ENCODE results near the gene FBXL15. TPM values are rescaled to one million over a fixed set of nuclear protein-coding genes. Genes with fewer than 3 reads are reported as not detected.

The FBXL15 gene
- total RNA-seq, 2 donors from 2014 or later: 9.7 to 11.4 TPM

DNA sequence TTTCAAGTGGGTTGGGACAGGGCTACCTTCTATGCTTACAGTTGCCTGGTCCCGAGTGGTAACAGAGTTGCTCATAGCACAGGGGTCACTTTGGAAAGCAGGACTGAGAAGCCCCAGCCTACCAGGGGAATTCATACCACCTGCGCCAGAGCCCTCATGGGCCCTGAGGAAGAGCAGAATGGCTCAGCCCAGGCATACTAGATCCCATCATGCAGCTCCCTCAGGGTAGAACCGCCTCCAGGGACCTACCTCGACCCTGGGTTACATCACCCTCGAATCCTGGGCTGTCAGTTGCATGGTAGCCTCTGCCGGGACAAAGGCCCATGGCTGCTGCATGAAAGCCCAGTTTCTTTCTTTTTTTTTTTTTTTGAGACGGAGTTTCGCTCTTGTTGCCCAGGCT lies 8.8 kb downstream of the FBXL15 start:
- H3K27me3 ChIP-seq (ENCODE audit: control insufficient read depth, insufficient read depth, low read length, poor library complexity, severe bottlenecking): peaks cover 13% of the 10 kb centered on the region
- H3K27ac Mint-ChIP-seq: no peak overlapping the region
- H3K9me3 Mint-ChIP-seq: no peaks in the 10 kb centered on the region
- no peak for TF ChIP-seq CTCF (conservative IDR thresholded peaks at IDR 0.05)
- no peak overlapping the region for H3K4me3 Mint-ChIP-seq
- H3K36me3 Mint-ChIP-seq (ENCODE audit: low read depth): peaks cover 5% of the 10 kb centered on the region
- H3K36me3 ChIP-seq (ENCODE audit: control insufficient read depth, insufficient read depth, low read length): peaks cover 7% of the 10 kb centered on the region
- no peak overlapping the region for H3K27ac ChIP-seq (ENCODE audit: low read depth, low read length)
- H3K9ac ChIP-seq (ENCODE audit: extremely low read depth, low read length, poor library complexity, severe bottlenecking): no peak overlapping the region
- H3K4me1 Mint-ChIP-seq: peaks cover 6% of the 10 kb centered on the region
- no peaks in the 10 kb centered on the region for H3K9me3 ChIP-seq (ENCODE audit: control insufficient read depth, low read length)
- 89% methylated on average over 5 to 8 of the region's 8 CpGs for WGBS, 2 experiments (ENCODE audit: insufficient coverage in 1 of 2, insufficient read length in 1 of 2)
- no peaks in the 10 kb centered on the region for H3K4me1 ChIP-seq (ENCODE audit: control insufficient read depth, insufficient read depth, low read length)
- peaks cover 24% of the 10 kb centered on the region for H3K27me3 Mint-ChIP-seq (ENCODE audit: insufficient read depth)
- DNase-seq: no peak
- no peak overlapping the region for H3K4me3 ChIP-seq (ENCODE audit: low read length)

DNA sequence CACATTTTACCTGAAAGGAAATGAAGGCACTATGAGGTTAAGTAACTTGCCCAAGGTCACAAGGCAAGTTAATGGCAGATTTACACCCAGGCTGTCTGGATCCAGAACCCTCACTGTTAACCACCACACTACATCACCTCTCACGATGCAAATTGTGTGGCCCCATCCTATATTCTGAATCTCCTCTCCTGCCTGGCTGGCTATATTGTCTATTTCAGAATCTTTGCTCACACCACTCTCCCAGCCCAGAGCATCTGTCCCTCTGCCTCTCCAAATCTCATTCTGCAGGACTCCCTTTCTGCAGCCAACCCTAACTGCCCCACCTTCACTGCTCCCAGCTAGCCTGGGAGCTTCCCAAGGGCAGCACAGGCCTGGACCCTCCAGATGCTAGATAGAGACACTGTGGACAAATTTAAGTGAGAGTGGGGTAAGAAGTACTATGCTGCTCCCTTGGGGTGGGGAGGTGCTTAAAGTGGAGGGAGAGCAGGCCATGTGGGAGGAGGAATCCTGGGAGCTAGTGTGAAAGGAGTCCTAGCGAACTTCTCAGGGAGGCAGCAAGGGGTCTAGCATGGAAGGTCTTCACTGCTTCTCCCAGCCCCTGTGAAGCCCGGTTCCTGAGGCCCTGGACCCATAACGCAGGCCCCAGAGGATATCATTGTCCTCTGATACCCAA lies 11.0 kb downstream of the FBXL15 start:
- no peak for TF ChIP-seq CTCF (conservative IDR thresholded peaks at IDR 0.05)
- peak overlapping the region; percentile 72 for H3K27ac ChIP-seq (ENCODE audit: low read depth, low read length)
- H3K9ac ChIP-seq (ENCODE audit: extremely low read depth, low read length, poor library complexity, severe bottlenecking): peak overlapping the region; percentile 79
- Mint-ChIP-seq H3K36me3 (ENCODE audit: low read depth) (peaks cover 2% of the 10 kb centered on the region), H3K4me1 (peaks cover 15% of the 10 kb centered on the region), H3K4me3 (peak overlapping the region; percentile 88), H3K9me3 (no peaks in the 10 kb centered on the region), H3K27ac (peak overlapping the region; percentile 88), H3K27me3 (ENCODE audit: insufficient read depth) (peaks cover 45% of the 10 kb centered on the region)
- peak overlapping the region; percentile 97 for H3K4me3 ChIP-seq (ENCODE audit: low read length)
- peaks cover 31% of the 10 kb centered on the region for H3K27me3 ChIP-seq (ENCODE audit: control insufficient read depth, insufficient read depth, low read length, poor library complexity, severe bottlenecking)
- WGBS, 2 experiments (ENCODE audit: insufficient coverage in 1 of 2, insufficient read length in 1 of 2): 35 to 37% methylated on average over 4 of the region's 4 CpGs
- H3K36me3 ChIP-seq (ENCODE audit: control insufficient read depth, insufficient read depth, low read length): peaks cover 4% of the 10 kb centered on the region
- no peaks in the 10 kb centered on the region for H3K9me3 ChIP-seq (ENCODE audit: control insufficient read depth, low read length)
- peaks cover 9% of the 10 kb centered on the region for H3K4me1 ChIP-seq (ENCODE audit: control insufficient read depth, insufficient read depth, low read length)
- DNase-seq: no peak

- peak within 1 kb of the TSS; percentile 79 for H3K9ac ChIP-seq (ENCODE audit: extremely low read depth, low read length, poor library complexity, severe bottlenecking)
- H3K27ac Mint-ChIP-seq: peak within 1 kb of the TSS; percentile 88
- H3K27me3 Mint-ChIP-seq (ENCODE audit: insufficient read depth): peaks cover 47% of the 10 kb centered on the region
- peaks cover 4% of the 10 kb centered on the region for H3K36me3 ChIP-seq (ENCODE audit: control insufficient read depth, insufficient read depth, low read length)
- TF ChIP-seq CTCF (conservative IDR thresholded peaks at IDR 0.05): no peak
- peaks cover 32% of the 10 kb centered on the region for H3K27me3 ChIP-seq (ENCODE audit: control insufficient read depth, insufficient read depth, low read length, poor library complexity, severe bottlenecking)
- peaks cover 16% of the 10 kb centered on the region for H3K4me1 Mint-ChIP-seq
- peaks cover 9% of the 10 kb centered on the region for H3K4me1 ChIP-seq (ENCODE audit: control insufficient read depth, insufficient read depth, low read length)
- peak within 1 kb of the TSS; percentile 97 for H3K4me3 ChIP-seq (ENCODE audit: low read length)
- no peaks in the 10 kb centered on the region for H3K9me3 ChIP-seq (ENCODE audit: control insufficient read depth, low read length)
- H3K9me3 Mint-ChIP-seq: no peaks in the 10 kb centered on the region
- DNase-seq: peak; percentile 99
- H3K4me3 Mint-ChIP-seq: peak within 1 kb of the TSS; percentile 88
- peaks cover 2% of the 10 kb centered on the region for H3K36me3 Mint-ChIP-seq (ENCODE audit: low read depth)
- peak within 1 kb of the TSS; percentile 72 for H3K27ac ChIP-seq (ENCODE audit: low read depth, low read length)
- 1 to 2% methylated on average over 24 to 52 of the region's 52 CpGs for WGBS, 2 experiments (ENCODE audit: insufficient coverage in 1 of 2, insufficient read length in 1 of 2)
These were observed 11.7 kb downstream of the FBXL15 start, which contains the start of gene CUEDC2 for GRCh38 chr10:102432162-102432950. CUEDC2 (minus strand) TSS chr10:102432574; CDS start chr10:102425188, 7,386 bp downstream.
